HFFc6 (cell line): ENCODE results near the gene FADS6. TPM values are rescaled to one million over a fixed set of nuclear protein-coding genes. Genes with fewer than 3 reads are reported as not detected.

Experiments
- DNase-seq: peaks from one replicate; pipeline ENCODE4 v3.0.0-alpha.2; 2018
- H3K27ac Mint-ChIP-seq: 2 replicates; pipeline ENCODE4 v1.8.0; 2020; ENCODE audit warnings: mild to moderate bottlenecking, mixed read lengths
- H3K27me3 Mint-ChIP-seq: 2 replicates; pipeline ENCODE4 v1.8.0; 2021; ENCODE audit warnings: mild to moderate bottlenecking, moderate library complexity, mixed read lengths; ENCODE audit not compliant: insufficient read depth
- H3K36me3 Mint-ChIP-seq: 2 replicates; pipeline ENCODE4 v1.8.0; 2021; ENCODE audit warnings: low read depth, mixed read lengths
- H3K4me1 Mint-ChIP-seq: 2 replicates; pipeline ENCODE4 v1.8.0; 2020; ENCODE audit warnings: low read depth, mixed read lengths
- H3K4me3 Mint-ChIP-seq: 2 replicates; pipeline ENCODE4 v1.8.0; 2020; ENCODE audit warnings: mild to moderate bottlenecking, moderate library complexity, mixed read lengths
- H3K9me3 Mint-ChIP-seq: 2 replicates; pipeline ENCODE4 v1.8.0; 2020; ENCODE audit warnings: mild to moderate bottlenecking, mixed read lengths
- CTCF ChIP-seq: fragments of 200-600 bp; sonication (generic); IDR thresholded peaks from 2 replicates; pipeline ENCODE4 v1.5.0; 2021; ENCODE audit warnings: antibody characterized with exemption, mild to moderate bottlenecking
- total RNA-seq, 6 experiments: library from RNA; stranded (reverse); fragmentation: NEBNext Ultra II Directional; extraction: Animal tissue kit (Norgen Biotek cat#: 25700); gene quantifications; 2 replicates in 1 of 6; 3 replicates in 5 of 6; pipeline ENCODE4 v1.2.3, GENCODE V29; 2021

Gene FADS6
- total RNA-seq, 6 experiments from 2014 or later, result not detected

GRCh38 chr17:74881073-74881472, 12.4 kb downstream of the FADS6 start:
- no peak for DNase-seq
- Mint-ChIP-seq H3K4me1 (no peaks in the 10 kb centered on the region), H3K4me3 (no peak overlapping the region), H3K27ac (no peak overlapping the region), H3K9me3 (no peaks in the 10 kb centered on the region), H3K27me3 (peaks cover 44% of the 10 kb centered on the region), H3K36me3 (no peaks in the 10 kb centered on the region)
- TF ChIP-seq CTCF, result no peak

GRCh38 chr17:74879308-74879707, 14.1 kb downstream of the FADS6 start:
- H3K9me3 Mint-ChIP-seq, result no peaks in the 10 kb centered on the region
- no peaks in the 10 kb centered on the region for H3K36me3 Mint-ChIP-seq
- no peak overlapping the region for H3K27ac Mint-ChIP-seq
- peaks cover 38% of the 10 kb centered on the region for H3K27me3 Mint-ChIP-seq
- no peak for DNase-seq
- H3K4me1 Mint-ChIP-seq, result no peaks in the 10 kb centered on the region
- H3K4me3 Mint-ChIP-seq, result no peak overlapping the region
- no peak for TF ChIP-seq CTCF

- no peaks in the 10 kb centered on the region for H3K9me3 Mint-ChIP-seq
- no peak overlapping the region for H3K27ac Mint-ChIP-seq
- H3K4me1 Mint-ChIP-seq, result peaks cover 5% of the 10 kb centered on the region
- TF ChIP-seq CTCF, result no peak
- H3K27me3 Mint-ChIP-seq, result peaks cover 35% of the 10 kb centered on the region
- H3K36me3 Mint-ChIP-seq, result no peaks in the 10 kb centered on the region
- DNase-seq, result no peak
- H3K4me3 Mint-ChIP-seq, result no peak overlapping the region
Observed at GRCh38 chr17:74878658-74879057, 14.8 kb downstream of the FADS6 start.

GRCh38 chr17:74877592-74878548, 15.6 kb downstream of the FADS6 start:
- DNase-seq, result no peak
- no peaks in the 10 kb centered on the region for H3K36me3 Mint-ChIP-seq
- peaks cover 29% of the 10 kb centered on the region for H3K27me3 Mint-ChIP-seq
- TF ChIP-seq CTCF, result no peak
- no peak overlapping the region for H3K4me3 Mint-ChIP-seq
- H3K4me1 Mint-ChIP-seq, result peaks cover 6% of the 10 kb centered on the region
- no peaks in the 10 kb centered on the region for H3K9me3 Mint-ChIP-seq
- no peak overlapping the region for H3K27ac Mint-ChIP-seq

GRCh38 chr17:74875977-74876593, 17.3 kb downstream of the FADS6 start:
- H3K4me3 Mint-ChIP-seq, result no peak overlapping the region
- peaks cover 9% of the 10 kb centered on the region; the same call in 1 of the 2 replicates for H3K36me3 Mint-ChIP-seq
- H3K27ac Mint-ChIP-seq, result no peak overlapping the region
- peaks cover 18% of the 10 kb centered on the region for H3K27me3 Mint-ChIP-seq
- TF ChIP-seq CTCF, result no peak
- no peak for DNase-seq
- H3K4me1 Mint-ChIP-seq, result peaks cover 23% of the 10 kb centered on the region
- no peaks in the 10 kb centered on the region for H3K9me3 Mint-ChIP-seq
